Measurements from ENCODE around the gene S100A12. TPM values are rescaled to one million over a fixed set of nuclear protein-coding genes. Genes with fewer than 3 reads are reported as not detected.

Gene S100A12
- total and polyA plus RNA-seq, 7 experiments from 2014 or later: 22.0 to 179 TPM; not detected in 5

GRCh38 chr1:153359241-153359640 is 16.2 kb downstream of the S100A12 start:
- POLR2A ChIA-PET: interaction anchor here (0.6 kb wide), 1 partner anchor 93 kb away, joined by 5 read pairs; no protein-coding TSS in a partner anchor
- Mint-ChIP-seq H3K4me1 (peaks cover 15 to 26% (median 24%) of the 10 kb centered on the region in 7 donors), H3K4me3 (no peak overlapping the region), H3K27ac (no peak overlapping the region), H3K36me3 (peaks cover 0 to 6% (median 0%) of the 10 kb centered on the region in 5 donors), H3K9me3 (no peaks in the 10 kb centered on the region), H3K27me3 (peaks cover 0 to 9% (median 0%) of the 10 kb centered on the region in 5 donors)
- intact Hi-C loops (cut with micrococcal nuclease): loop anchor here in 1 of 2 donors (10.0 kb wide), 1 partner anchor 276 kb away; the partner anchor contains the start of gene CHTOP
- no peak overlapping the region for H3K4me3 ChIP-seq (ENCODE audit: low read length)
- no peak overlapping the region for H3K27ac ChIP-seq (ENCODE audit: low read depth, low read length)
- CTCF ChIA-PET: no interaction called here
- no peaks in the 10 kb centered on the region for H3K9me3 ChIP-seq (ENCODE audit: control insufficient read depth in 2 of 3, low read length in 3 of 3)
- H3K36me3 ChIP-seq (ENCODE audit: control insufficient read depth in 2 of 3, insufficient read depth in 3 of 3, low read length in 3 of 3): no peaks in the 10 kb centered on the region
- H3K27me3 ChIP-seq (ENCODE audit: control insufficient read depth in 2 of 2, insufficient read depth in 2 of 2, low read length in 2 of 2): no peaks in the 10 kb centered on the region
- DNase-seq (no peak), ATAC-seq (no peak)
- H3K4me1 ChIP-seq (ENCODE audit: control insufficient read depth in 2 of 2, insufficient read depth in 2 of 2, low read length in 2 of 2): peaks cover 0 to 16% of the 10 kb centered on the region in 2 donors

- Mint-ChIP-seq H3K27ac (peak overlapping the region in 1 of 9 donors; percentile 41), H3K27me3 (peaks cover 0 to 9% (median 0%) of the 10 kb centered on the region in 5 donors), H3K4me1 (peaks cover 15 to 26% (median 24%) of the 10 kb centered on the region in 7 donors), H3K9me3 (no peaks in the 10 kb centered on the region), H3K36me3 (peaks cover 0 to 6% (median 0%) of the 10 kb centered on the region in 5 donors), H3K4me3 (peak overlapping the region in 1 of 10 donors; percentile 60)
- POLR2A ChIA-PET: no interaction called here
- no peak for DNase-seq
- H3K36me3 ChIP-seq (ENCODE audit: control insufficient read depth in 2 of 3, insufficient read depth in 3 of 3, low read length in 3 of 3): no peaks in the 10 kb centered on the region
- CTCF ChIA-PET: no interaction called here
- ATAC-seq: no peak
- intact Hi-C loops (cut with micrococcal nuclease): loop anchor here in 1 of 2 donors (10.0 kb wide), 1 partner anchor 276 kb away; the partner anchor contains the start of gene CHTOP
- H3K4me1 ChIP-seq (ENCODE audit: control insufficient read depth in 2 of 2, insufficient read depth in 2 of 2, low read length in 2 of 2): peaks cover 0 to 16% of the 10 kb centered on the region in 2 donors
- H3K4me3 ChIP-seq (ENCODE audit: low read length): no peak overlapping the region
- H3K27ac ChIP-seq (ENCODE audit: low read depth, low read length): no peak overlapping the region
- H3K9me3 ChIP-seq (ENCODE audit: control insufficient read depth in 2 of 3, low read length in 3 of 3): no peaks in the 10 kb centered on the region
- no peaks in the 10 kb centered on the region for H3K27me3 ChIP-seq (ENCODE audit: control insufficient read depth in 2 of 2, insufficient read depth in 2 of 2, low read length in 2 of 2)
Measured at GRCh38 chr1:153358691-153358975, 16.8 kb downstream of the S100A12 start.

GRCh38 chr1:153357853-153358690 is 17.3 kb downstream of the S100A12 start, which contains the start of gene S100A9:
Gene S100A9, plus strand, starts transcription at chr1:153357854. Its CDS starts 430 bp downstream, at chr1:153358284.
- ATAC-seq (no peak), DNase-seq (no peak)
- Mint-ChIP-seq H3K9me3 (no peaks in the 10 kb centered on the region), H3K27me3 (peaks cover 0 to 5% (median 0%) of the 10 kb centered on the region in 5 donors), H3K36me3 (peaks cover 0 to 6% (median 0%) of the 10 kb centered on the region in 5 donors), H3K27ac (peak within 1 kb of the TSS in 7 of 9 donors; percentile 10 to 83 (median 29)), H3K4me1 (peaks cover 15 to 26% (median 24%) of the 10 kb centered on the region in 7 donors), H3K4me3 (peak within 1 kb of the TSS in 9 of 10 donors; percentile 5 to 60 (median 37))
- Histone ChIP-seq H3K4me3 (ENCODE audit: low read length) (no peak within 1 kb of the TSS), H3K27ac (ENCODE audit: low read depth, low read length) (no peak within 1 kb of the TSS), H3K4me1 (ENCODE audit: control insufficient read depth in 2 of 2, insufficient read depth in 2 of 2, low read length in 2 of 2) (peaks cover 0 to 16% of the 10 kb centered on the region in 2 donors), H3K36me3 (ENCODE audit: control insufficient read depth in 2 of 3, insufficient read depth in 3 of 3, low read length in 3 of 3) (no peaks in the 10 kb centered on the region), H3K9me3 (ENCODE audit: control insufficient read depth in 2 of 3, low read length in 3 of 3) (no peaks in the 10 kb centered on the region), H3K27me3 (ENCODE audit: control insufficient read depth in 2 of 2, insufficient read depth in 2 of 2, low read length in 2 of 2) (no peaks in the 10 kb centered on the region)
- intact Hi-C loops (cut with micrococcal nuclease): loop anchor here in 1 of 2 donors (10.0 kb wide), 1 partner anchor 277 kb away; the partner anchor contains the start of gene CHTOP
- ChIA-PET CTCF (interaction anchor here (0.7 kb wide), 1 partner anchor 786 kb away, joined by 3 read pairs; no protein-coding TSS in a partner anchor), POLR2A (no interaction called here)

GRCh38 chr1:153357076-153357852 is 18.2 kb downstream of the S100A12 start:
- H3K27ac Mint-ChIP-seq: peak overlapping the region in 6 of 9 donors; percentile 10 to 83 (median 27)
- Histone ChIP-seq H3K27ac (ENCODE audit: low read depth, low read length) (no peak overlapping the region), H3K27me3 (ENCODE audit: control insufficient read depth in 2 of 2, insufficient read depth in 2 of 2, low read length in 2 of 2) (no peaks in the 10 kb centered on the region), H3K9me3 (ENCODE audit: control insufficient read depth in 2 of 3, low read length in 3 of 3) (no peaks in the 10 kb centered on the region), H3K4me1 (ENCODE audit: control insufficient read depth in 2 of 2, insufficient read depth in 2 of 2, low read length in 2 of 2) (peaks cover 0 to 16% of the 10 kb centered on the region in 2 donors), H3K4me3 (ENCODE audit: low read length) (no peak overlapping the region), H3K36me3 (ENCODE audit: control insufficient read depth in 2 of 3, insufficient read depth in 3 of 3, low read length in 3 of 3) (no peaks in the 10 kb centered on the region)
- intact Hi-C loops (cut with micrococcal nuclease): loop anchor here in 1 of 2 donors (10.0 kb wide), 1 partner anchor 278 kb away; the partner anchor contains the start of gene CHTOP
- peaks cover 0 to 6% (median 0%) of the 10 kb centered on the region in 5 donors for H3K36me3 Mint-ChIP-seq
- peaks cover 0 to 4% (median 0%) of the 10 kb centered on the region in 5 donors for H3K27me3 Mint-ChIP-seq
- peak overlapping the region in 8 of 10 donors; percentile 5 to 60 (median 44) for H3K4me3 Mint-ChIP-seq
- ChIA-PET POLR2A (interaction anchor here (0.5 kb wide), 1 partner anchor 178 kb away, joined by 3 read pairs; the partner anchor contains the start of gene S100A6), CTCF (interaction anchor here (0.6 to 6.2 kb wide), 3 partner anchors 11 to 786 kb away, joined by 3 to 51 read pairs (median 5); no protein-coding TSS in a partner anchor)
- DNase-seq: no peak
- peak; percentile 64 for ATAC-seq
- no peaks in the 10 kb centered on the region for H3K9me3 Mint-ChIP-seq
- peaks cover 16 to 26% (median 24%) of the 10 kb centered on the region in 7 donors for H3K4me1 Mint-ChIP-seq

GRCh38 chr1:153356392-153357075 is 18.9 kb downstream of the S100A12 start:
- Histone ChIP-seq H3K36me3 (ENCODE audit: control insufficient read depth in 2 of 3, insufficient read depth in 3 of 3, low read length in 3 of 3) (no peaks in the 10 kb centered on the region), H3K27ac (ENCODE audit: low read depth, low read length) (no peak overlapping the region), H3K27me3 (ENCODE audit: control insufficient read depth in 2 of 2, insufficient read depth in 2 of 2, low read length in 2 of 2) (no peaks in the 10 kb centered on the region), H3K9me3 (ENCODE audit: control insufficient read depth in 2 of 3, low read length in 3 of 3) (no peaks in the 10 kb centered on the region), H3K4me1 (ENCODE audit: control insufficient read depth in 2 of 2, insufficient read depth in 2 of 2, low read length in 2 of 2) (peaks cover 0 to 16% of the 10 kb centered on the region in 2 donors), H3K4me3 (ENCODE audit: low read length) (no peak overlapping the region)
- intact Hi-C loops (cut with micrococcal nuclease): loop anchor here in 1 of 2 donors (10.0 kb wide), 1 partner anchor 278 kb away; the partner anchor contains the start of gene CHTOP
- DNase-seq (no peak), ATAC-seq (no peak)
- peaks cover 16 to 26% (median 24%) of the 10 kb centered on the region in 7 donors for H3K4me1 Mint-ChIP-seq
- peak overlapping the region in 4 of 9 donors; percentile 29 to 72 (median 44) for H3K27ac Mint-ChIP-seq
- no peaks in the 10 kb centered on the region for H3K9me3 Mint-ChIP-seq
- ChIA-PET POLR2A (interaction anchor here (0.5 kb wide), 1 partner anchor 179 kb away, joined by 3 read pairs; the partner anchor contains the start of gene S100A6), CTCF (interaction anchor here (6.2 kb wide), 1 partner anchor 137 kb away, joined by 51 read pairs; no protein-coding TSS in a partner anchor)
- H3K27me3 Mint-ChIP-seq: peaks cover 0 to 4% (median 0%) of the 10 kb centered on the region in 5 donors
- peaks cover 0 to 6% (median 0%) of the 10 kb centered on the region in 5 donors for H3K36me3 Mint-ChIP-seq
- peak overlapping the region in 1 of 10 donors; percentile 4 for H3K4me3 Mint-ChIP-seq
